WTC11 (cell line): ENCODE data around the gene PGAP6. TPM values are rescaled to one million over a fixed set of nuclear protein-coding genes. Genes with fewer than 3 reads are reported as not detected.

Experiments
- AR ChIP-seq: fragments of 250-450 bp; sonication (Bioruptor Pico); IDR thresholded peaks from 2 replicates; pipeline ENCODE4 v1.9.0; 2021; ENCODE audit warnings: mild to moderate bottlenecking
- ATF2 ChIP-seq: sonication (generic); formaldehyde crosslinking; IDR thresholded peaks from 2 replicates; pipeline ENCODE4 v1.8.1; 2022; ENCODE audit warnings: low read depth, missing genetic modification reagents, borderline replicate concordance
- CREB1 ChIP-seq: sonication (generic); formaldehyde crosslinking; IDR thresholded peaks from 2 replicates; pipeline ENCODE4 v1.8.0; 2023; ENCODE audit warnings: mild to moderate bottlenecking, missing genetic modification reagents
- E2F4 ChIP-seq: sonication (generic); formaldehyde crosslinking; IDR thresholded peaks from 2 replicates; pipeline ENCODE4 v1.8.1; 2022; ENCODE audit warnings: low read depth, mild to moderate bottlenecking, moderate library complexity, missing genetic modification reagents, borderline replicate concordance
- EMX1 ChIP-seq: fragments of 250-450 bp; sonication (Bioruptor Pico); IDR thresholded peaks from 2 replicates; pipeline ENCODE4 v1.8.0; 2021; ENCODE audit warnings: mild to moderate bottlenecking
- ESRRA ChIP-seq: sonication (generic); formaldehyde crosslinking; IDR thresholded peaks from 2 replicates; pipeline ENCODE4 v1.8.1; 2022; ENCODE audit warnings: mild to moderate bottlenecking, missing genetic modification reagents, borderline replicate concordance
- FOXK1 ChIP-seq: sonication (generic); formaldehyde crosslinking; IDR thresholded peaks from 2 replicates; pipeline ENCODE4 v1.8.0; 2022; ENCODE audit warnings: mild to moderate bottlenecking, moderate library complexity, missing genetic modification reagents
- IRF1 ChIP-seq: sonication (generic); formaldehyde crosslinking; IDR thresholded peaks from 2 replicates; pipeline ENCODE4 v1.8.0; 2023; ENCODE audit warnings: missing genetic modification reagents
- IRF2 ChIP-seq: sonication (generic); formaldehyde crosslinking; IDR thresholded peaks from 2 replicates; pipeline ENCODE4 v1.8.0; 2022; ENCODE audit warnings: low read depth, missing genetic modification reagents, borderline replicate concordance
- JUN ChIP-seq: sonication (generic); formaldehyde crosslinking; IDR thresholded peaks from 2 replicates; pipeline ENCODE4 v1.8.0; 2023; ENCODE audit warnings: mild to moderate bottlenecking, missing genetic modification reagents
- KAT7 ChIP-seq: sonication (generic); formaldehyde crosslinking; IDR thresholded peaks from 2 replicates; pipeline ENCODE4 v1.8.1; 2023; ENCODE audit warnings: missing genetic modification reagents, mild to moderate bottlenecking, borderline replicate concordance
- MAX ChIP-seq: sonication (generic); formaldehyde crosslinking; IDR thresholded peaks from 2 replicates; pipeline ENCODE4 v1.8.0; 2022; ENCODE audit warnings: mild to moderate bottlenecking, missing genetic modification reagents
- MXD4 ChIP-seq: fragments of 250-450 bp; sonication (Bioruptor Pico); IDR thresholded peaks from 2 replicates; pipeline ENCODE4 v1.8.0; 2021; ENCODE audit warnings: mild to moderate bottlenecking, moderate library complexity, borderline replicate concordance
- RORB ChIP-seq: fragments of 250-450 bp; sonication (Bioruptor Pico); IDR thresholded peaks from 2 replicates; pipeline ENCODE4 v1.9.0; 2021; ENCODE audit warnings: mild to moderate bottlenecking
- SMAD3 ChIP-seq: sonication (generic); formaldehyde crosslinking; IDR thresholded peaks from 2 replicates; pipeline ENCODE4 v1.8.0; 2022; ENCODE audit warnings: missing genetic modification reagents, mild to moderate bottlenecking, borderline replicate concordance
- SMAD4 ChIP-seq: sonication (generic); formaldehyde crosslinking; IDR thresholded peaks from 2 replicates; pipeline ENCODE4 v1.8.0; 2022; ENCODE audit warnings: mild to moderate bottlenecking, missing genetic modification reagents
- SP1 ChIP-seq: sonication (generic); formaldehyde crosslinking; conservative IDR thresholded peaks from 2 replicates; pipeline ENCODE4 v1.8.1; 2022; ENCODE audit warnings: missing genetic modification reagents
- STAT6 ChIP-seq: sonication (generic); formaldehyde crosslinking; conservative IDR thresholded peaks from 2 replicates; pipeline ENCODE4 v1.8.1; 2023; ENCODE audit warnings: mild to moderate bottlenecking, low read depth, missing genetic modification reagents, moderate library complexity
- TCF7 ChIP-seq: sonication (generic); formaldehyde crosslinking; IDR thresholded peaks from 2 replicates; pipeline ENCODE4 v1.8.0; 2022; ENCODE audit warnings: mild to moderate bottlenecking, low read depth, missing genetic modification reagents, moderate library complexity
- USF1 ChIP-seq: sonication (generic); formaldehyde crosslinking; IDR thresholded peaks from 2 replicates; pipeline ENCODE4 v1.8.0; 2022; ENCODE audit warnings: mild to moderate bottlenecking, missing genetic modification reagents
- ZNF121 ChIP-seq: sonication (generic); formaldehyde crosslinking; IDR thresholded peaks from 2 replicates; pipeline ENCODE4 v1.8.0; 2023; ENCODE audit warnings: missing genetic modification reagents
- ZNF396 ChIP-seq: fragments of 250-450 bp; sonication (Bioruptor Pico); IDR thresholded peaks from 2 replicates; pipeline ENCODE4 v1.8.0; 2021; ENCODE audit warnings: mild to moderate bottlenecking, moderate library complexity, borderline replicate concordance
- total RNA-seq: library from RNA; stranded (reverse); gene quantifications from 3 replicates; pipeline ENCODE4 v1.2.3, GENCODE V29; 2021
- TF ChIP-seq, protein P1 (sequence below): sonication (generic); formaldehyde crosslinking; IDR thresholded peaks from 2 replicates; pipeline ENCODE4 v1.8.1; 2022; ENCODE audit warnings: missing genetic modification reagents, borderline replicate concordance
- TF ChIP-seq, protein P2 (sequence below): sonication (generic); formaldehyde crosslinking; IDR thresholded peaks from 2 replicates; pipeline ENCODE4 v1.8.1; 2023; ENCODE audit warnings: mild to moderate bottlenecking, missing genetic modification reagents, moderate library complexity

Gene PGAP6
- total RNA-seq, 1 experiment from 2014 or later: 108 TPM

GRCh38 chr16:383326-384051, 1.7 kb upstream of the PGAP6 start (continued):
- TF ChIP-seq AR: no peak
- peak; percentile 40; the same call in 1 of the 2 replicates for TF ChIP-seq MAX
- TF ChIP-seq KAT7 (CRISPR knock-in tag): 0 out of 2 replicates have a peak, but pooled peaks have one; percentile 81
- TF ChIP-seq EMX1 (CRISPR knock-in tag): no peak
- no peak for TF ChIP-seq MXD4 (CRISPR knock-in tag)
- peak; percentile 78 for TF ChIP-seq SP1 (CRISPR knock-in tag)
- no peak for TF ChIP-seq IRF1 (CRISPR knock-in tag)
- no peak for TF ChIP-seq ZNF396 (CRISPR knock-in tag)
- TF ChIP-seq STAT6: no peak
- TF ChIP-seq, protein P1, sequence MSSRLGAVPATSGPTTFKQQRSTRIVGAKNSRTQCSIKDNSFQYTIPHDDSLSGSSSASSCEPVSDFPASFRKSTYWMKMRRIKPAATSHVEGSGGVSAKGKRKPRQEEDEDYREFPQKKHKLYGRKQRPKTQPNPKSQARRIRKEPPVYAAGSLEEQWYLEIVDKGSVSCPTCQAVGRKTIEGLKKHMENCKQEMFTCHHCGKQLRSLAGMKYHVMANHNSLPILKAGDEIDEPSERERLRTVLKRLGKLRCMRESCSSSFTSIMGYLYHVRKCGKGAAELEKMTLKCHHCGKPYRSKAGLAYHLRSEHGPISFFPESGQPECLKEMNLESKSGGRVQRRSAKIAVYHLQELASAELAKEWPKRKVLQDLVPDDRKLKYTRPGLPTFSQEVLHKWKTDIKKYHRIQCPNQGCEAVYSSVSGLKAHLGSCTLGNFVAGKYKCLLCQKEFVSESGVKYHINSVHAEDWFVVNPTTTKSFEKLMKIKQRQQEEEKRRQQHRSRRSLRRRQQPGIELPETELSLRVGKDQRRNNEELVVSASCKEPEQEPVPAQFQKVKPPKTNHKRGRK (CRISPR knock-in tag): no peak
- no peak for TF ChIP-seq CREB1 (CRISPR knock-in tag)
- no peak for TF ChIP-seq SMAD4 (CRISPR knock-in tag)
- TF ChIP-seq RORB (CRISPR knock-in tag): no peak
- no peak for TF ChIP-seq E2F4 (CRISPR knock-in tag)
- peak; percentile 75; the same call in 1 of the 2 replicates for TF ChIP-seq ZNF121 (CRISPR knock-in tag)
- TF ChIP-seq FOXK1 (CRISPR knock-in tag): 0 out of 2 replicates have a peak, but pooled peaks have one; percentile 23
- no peak for TF ChIP-seq TCF7 (CRISPR knock-in tag)
- TF ChIP-seq IRF2: no peak
- TF ChIP-seq, protein P2, sequence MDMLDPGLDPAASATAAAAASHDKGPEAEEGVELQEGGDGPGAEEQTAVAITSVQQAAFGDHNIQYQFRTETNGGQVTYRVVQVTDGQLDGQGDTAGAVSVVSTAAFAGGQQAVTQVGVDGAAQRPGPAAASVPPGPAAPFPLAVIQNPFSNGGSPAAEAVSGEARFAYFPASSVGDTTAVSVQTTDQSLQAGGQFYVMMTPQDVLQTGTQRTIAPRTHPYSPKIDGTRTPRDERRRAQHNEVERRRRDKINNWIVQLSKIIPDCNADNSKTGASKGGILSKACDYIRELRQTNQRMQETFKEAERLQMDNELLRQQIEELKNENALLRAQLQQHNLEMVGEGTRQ (CRISPR knock-in tag): peak; percentile 52
- TF ChIP-seq JUN (CRISPR knock-in tag): no peak
- no peak for TF ChIP-seq USF1 (CRISPR knock-in tag)
- no peak for TF ChIP-seq ATF2 (CRISPR knock-in tag)
- TF ChIP-seq SMAD3 (CRISPR knock-in tag): peak; percentile 87; the same call in 1 of the 2 replicates
- 0 out of 2 replicates have a peak, but pooled peaks have one; percentile 72 for TF ChIP-seq ESRRA
